Common myeloid progenitor, CD34-positive (primary cell): ENCODE data around the gene HDDC3.

Experiments
- CTCF ChIA-PET: fragments of 350-600 bp; sonication (Branson Sonifier 250); formaldehyde crosslinking; loops from one replicate; lab custom pipeline; 2021; ENCODE audit warnings: antibody characterized with exemption; lab: Charles Lee
- POLR2A ChIA-PET: fragments of 350-600 bp; sonication (Branson Sonifier 250); formaldehyde crosslinking; loops from one replicate; lab custom pipeline; 2021; ENCODE audit warnings: antibody characterized with exemption; lab: Charles Lee
- DNase-seq, 3 donors: peaks; one replicate each; pipeline versions ENCODE4 v3.0.0 to v3.0.0-alpha.2; 2013
- H3K27ac ChIP-seq, 2 experiments: 1 replicate in 1 of 2; 2 replicates in 1 of 2; pipeline ENCODE4 v1.7.0; 2013; ENCODE audit warnings: inconsistent platforms in 2 of 2, low read length in 2 of 2, mild to moderate bottlenecking in 2 of 2, low read depth in 1 of 2, moderate library complexity in 1 of 2; ENCODE audit not compliant: severe bottlenecking in 2 of 2, insufficient read depth in 1 of 2, poor library complexity in 1 of 2
- H3K27me3 ChIP-seq, 5 experiments: replicated peaks in 2 of 5; 1 replicate in 3 of 5; 2 replicates in 2 of 5; pipeline versions ENCODE4 v1.6.1 to v1.7.0; 2013; ENCODE audit warnings: low read length in 4 of 5, mild to moderate bottlenecking in 2 of 5, moderate library complexity in 2 of 5, inconsistent platforms in 1 of 5; ENCODE audit not compliant: insufficient read depth in 5 of 5, control insufficient read depth in 4 of 5
- H3K36me3 ChIP-seq, 4 experiments: 1 replicate in 2 of 4; 2 replicates in 2 of 4; pipeline versions ENCODE4 v1.6.1 to v1.7.0; 2013; ENCODE audit warnings: low read length in 3 of 4, control low read depth in 1 of 4, mild to moderate bottlenecking in 1 of 4; ENCODE audit not compliant: control insufficient read depth in 4 of 4, insufficient read depth in 4 of 4
- H3K4me1 ChIP-seq, 4 experiments: 1 replicate in 3 of 4; 2 replicates in 1 of 4; pipeline versions ENCODE4 v1.6.1 to v1.7.1; 2013; ENCODE audit warnings: low read length in 3 of 4, mild to moderate bottlenecking in 3 of 4, control low read depth in 1 of 4, inconsistent platforms in 1 of 4, moderate library complexity in 1 of 4; ENCODE audit not compliant: control insufficient read depth in 4 of 4, insufficient read depth in 4 of 4; ENCODE audit errors: control extremely low read depth in 1 of 4
- H3K4me3 ChIP-seq, 7 experiments: 1 replicate in 4 of 7; 2 replicates in 3 of 7; pipeline versions ENCODE4 v1.5.1 to v1.7.0; 2013; ENCODE audit warnings: mild to moderate bottlenecking in 7 of 7, low read length in 6 of 7, moderate library complexity in 6 of 7, inconsistent platforms in 2 of 7, low read depth in 2 of 7, control low read depth in 1 of 7; ENCODE audit not compliant: insufficient read depth in 4 of 7, control insufficient read depth in 1 of 7; ENCODE audit errors: extremely low read depth in 1 of 7
- H3K9me3 ChIP-seq, 5 experiments: 1 replicate in 4 of 5; 2 replicates in 1 of 5; pipeline versions ENCODE4 v1.6.1 to v1.7.1; 2013; ENCODE audit warnings: low read length in 4 of 5, mild to moderate bottlenecking in 2 of 5, inconsistent platforms in 1 of 5, low read depth in 1 of 5, moderate library complexity in 1 of 5; ENCODE audit not compliant: control insufficient read depth in 4 of 5, insufficient read depth in 2 of 5; ENCODE audit errors: control extremely low read depth in 1 of 5
- WGBS: methylation state at CpG from one replicate; pipeline ENCODE4 v1.1.5; 2013; ENCODE audit not compliant: insufficient coverage; 5-methylcytosine and 5-hydroxymethylcytosine counted together

Gene HDDC3

DNA sequence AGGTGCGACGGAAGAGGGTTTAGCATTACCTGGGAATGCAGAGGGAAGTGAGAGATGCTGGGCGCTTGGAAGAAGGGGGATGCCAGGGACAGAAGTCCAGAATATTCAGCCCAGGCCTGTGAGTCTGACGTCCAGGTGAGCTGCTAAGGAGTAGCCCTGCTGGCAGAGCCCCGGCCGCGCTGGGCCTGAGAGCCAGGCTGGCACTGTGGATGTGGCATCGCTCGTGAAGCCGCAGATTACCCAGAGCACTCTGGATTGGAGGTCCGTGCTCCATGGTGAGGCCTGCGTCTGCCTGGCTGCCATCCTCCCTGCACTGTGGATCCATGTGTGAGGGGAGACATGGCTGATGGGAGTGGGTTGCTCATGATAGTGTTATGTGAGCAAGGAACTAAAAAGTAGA lies 14.8 kb downstream of the HDDC3 start:
- Histone ChIP-seq H3K36me3 (peaks cover 19 to 85% (median 67%) of the 10 kb centered on the region in 4 experiments), H3K9me3 (no peaks in the 10 kb centered on the region), H3K4me1 (peaks cover 11 to 40% (median 33%) of the 10 kb centered on the region in 4 experiments), H3K27ac (no peak overlapping the region), H3K4me3 (no peak overlapping the region), H3K27me3 (no peaks in the 10 kb centered on the region)
- ChIA-PET POLR2A (interaction anchor here (0.7 kb wide), 1 partner anchor 12 kb away, joined by 3 read pairs; no protein-coding TSS in a partner anchor), CTCF (interaction anchor here (1.4 to 11.0 kb wide), 4 partner anchors 12 to 17 kb away, joined by 5 to 96 read pairs (median 12); partner anchors contain the start of genes HDDC3 and MAN2A2)
- no peak for DNase-seq
- 95% methylated on average over 12 of the region's 12 CpGs for WGBS

DNA sequence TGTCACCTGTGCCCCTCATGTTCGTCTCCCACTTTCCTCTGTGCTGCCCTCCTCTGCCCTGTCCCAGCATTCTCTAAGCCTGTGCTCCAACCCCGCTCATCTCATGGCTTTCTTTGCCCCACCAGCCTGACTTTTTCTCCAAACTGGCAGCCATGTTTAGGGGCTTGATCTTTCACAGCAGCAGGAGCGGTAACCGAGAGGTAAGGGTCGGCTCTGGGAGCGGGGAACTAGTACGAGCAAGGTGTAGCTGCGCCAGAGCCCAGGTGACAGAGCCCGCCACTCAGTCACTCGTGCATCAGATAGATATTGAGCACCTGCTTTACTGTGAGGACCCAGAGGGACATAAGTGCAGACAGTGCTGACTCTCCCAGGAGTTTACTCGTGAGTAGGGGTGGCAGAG lies 15.9 kb downstream of the HDDC3 start:
- H3K36me3 ChIP-seq = peaks cover 23 to 93% (median 72%) of the 10 kb centered on the region in 4 experiments
- POLR2A ChIA-PET = interaction anchor here (1.1 to 1.5 kb wide), 3 partner anchors 10 to 15 kb away, joined by 4 to 5 read pairs (median 5); partner anchors contain the start of gene MAN2A2
- CTCF ChIA-PET = interaction anchor here (1.3 to 11.0 kb wide), 3 partner anchors 15 to 19 kb away, joined by 4 to 96 read pairs (median 46); partner anchors contain the start of genes HDDC3, MAN2A2 and UNC45A
- H3K4me1 ChIP-seq = peaks cover 11 to 40% (median 33%) of the 10 kb centered on the region in 4 experiments
- H3K9me3 ChIP-seq = no peaks in the 10 kb centered on the region
- no peak for DNase-seq
- peak overlapping the region; percentile 80 to 85 for H3K27ac ChIP-seq
- no peaks in the 10 kb centered on the region for H3K27me3 ChIP-seq
- H3K4me3 ChIP-seq = peak overlapping the region in 6 of 7 experiments; percentile 20 to 68 (median 56)
- 41% methylated on average over 11 of the region's 11 CpGs for WGBS

DNA sequence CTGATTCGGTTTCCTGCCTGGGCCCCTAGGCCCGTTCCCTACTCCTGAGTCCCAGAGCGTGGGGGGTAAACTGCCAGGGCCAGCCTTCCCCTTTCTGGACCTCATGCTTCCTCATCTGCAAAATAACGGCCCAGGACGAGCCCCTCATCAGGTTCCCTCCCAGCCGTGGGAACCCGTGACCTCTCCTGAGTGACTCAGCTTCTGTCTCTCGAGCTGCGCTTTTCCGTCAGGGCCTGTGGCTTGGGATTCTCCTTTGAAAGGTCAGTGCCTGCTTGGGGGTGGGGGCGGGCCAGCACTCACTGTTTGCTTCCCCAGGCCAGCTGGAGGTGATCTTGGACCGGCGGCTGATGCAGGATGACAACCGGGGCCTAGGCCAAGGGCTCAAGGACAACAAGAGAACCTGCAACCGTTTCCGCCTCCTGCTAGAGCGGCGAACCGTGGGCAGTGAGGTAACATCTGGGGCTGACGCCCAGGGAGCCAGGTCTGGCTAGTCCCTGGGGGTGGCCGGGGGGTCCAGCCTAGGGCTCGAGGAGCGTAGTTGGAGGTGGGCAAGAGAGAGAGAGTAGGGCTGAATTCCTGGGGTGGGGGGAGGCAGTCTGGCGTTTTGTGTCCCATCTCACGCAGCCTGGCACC lies 16.4 kb downstream of the HDDC3 start:
- peak overlapping the region in 5 of 7 experiments; percentile 44 to 68 (median 61) for H3K4me3 ChIP-seq
- H3K9me3 ChIP-seq = no peaks in the 10 kb centered on the region
- WGBS = 4% methylated on average over 22 of the region's 25 CpGs
- no peaks in the 10 kb centered on the region for H3K27me3 ChIP-seq
- ChIA-PET CTCF (interaction anchor here (1.3 to 11.0 kb wide), 3 partner anchors 15 to 19 kb away, joined by 4 to 96 read pairs (median 46); partner anchors contain the start of genes HDDC3, MAN2A2 and UNC45A), POLR2A (interaction anchor here (0.9 to 1.5 kb wide), 4 partner anchors 10 to 16 kb away, joined by 3 to 5 read pairs (median 4); partner anchors contain the start of gene MAN2A2)
- peaks cover 11 to 40% (median 33%) of the 10 kb centered on the region in 4 experiments for H3K4me1 ChIP-seq
- DNase-seq = peak; percentile 81 to 93 (median 91)
- peaks cover 23 to 93% (median 71%) of the 10 kb centered on the region in 4 experiments for H3K36me3 ChIP-seq
- H3K27ac ChIP-seq = peak overlapping the region; percentile 80 to 85

DNA sequence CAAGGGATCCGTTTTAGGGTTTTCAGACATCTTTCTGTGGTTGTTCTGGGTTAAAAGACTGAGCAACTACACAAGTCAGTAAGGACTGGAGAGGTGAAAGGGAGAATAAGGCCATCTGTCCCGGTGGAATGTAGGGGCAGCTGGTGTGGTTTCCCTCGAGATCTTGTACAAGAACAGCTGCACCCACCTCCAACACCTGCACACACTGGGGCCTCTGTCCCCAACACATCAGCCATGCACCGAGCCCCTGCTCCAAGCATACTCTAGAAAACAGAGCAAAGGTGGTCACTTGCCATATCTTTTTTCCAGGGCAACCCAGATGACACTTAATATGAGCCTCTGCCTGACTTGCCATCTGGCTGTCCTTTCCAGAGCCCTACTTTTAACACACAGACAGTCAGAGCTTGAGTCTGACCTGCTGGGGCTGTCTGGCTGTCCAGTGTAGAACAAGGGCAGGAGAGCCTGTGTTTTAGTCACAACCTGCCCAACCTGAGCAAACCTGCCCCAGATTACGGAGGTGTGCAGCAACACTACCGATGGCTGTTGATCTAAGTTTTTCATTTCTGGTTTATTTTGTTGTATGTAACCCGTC lies 17.0 kb downstream of the HDDC3 start:
- CTCF ChIA-PET = interaction anchor here (1.3 to 11.0 kb wide), 3 partner anchors 14 to 20 kb away, joined by 4 to 96 read pairs (median 46); partner anchors contain the start of genes HDDC3, MAN2A2 and UNC45A
- POLR2A ChIA-PET = interaction anchor here (0.9 to 1.5 kb wide), 4 partner anchors 9 to 16 kb away, joined by 3 to 5 read pairs (median 4); partner anchors contain the start of gene MAN2A2

DNA sequence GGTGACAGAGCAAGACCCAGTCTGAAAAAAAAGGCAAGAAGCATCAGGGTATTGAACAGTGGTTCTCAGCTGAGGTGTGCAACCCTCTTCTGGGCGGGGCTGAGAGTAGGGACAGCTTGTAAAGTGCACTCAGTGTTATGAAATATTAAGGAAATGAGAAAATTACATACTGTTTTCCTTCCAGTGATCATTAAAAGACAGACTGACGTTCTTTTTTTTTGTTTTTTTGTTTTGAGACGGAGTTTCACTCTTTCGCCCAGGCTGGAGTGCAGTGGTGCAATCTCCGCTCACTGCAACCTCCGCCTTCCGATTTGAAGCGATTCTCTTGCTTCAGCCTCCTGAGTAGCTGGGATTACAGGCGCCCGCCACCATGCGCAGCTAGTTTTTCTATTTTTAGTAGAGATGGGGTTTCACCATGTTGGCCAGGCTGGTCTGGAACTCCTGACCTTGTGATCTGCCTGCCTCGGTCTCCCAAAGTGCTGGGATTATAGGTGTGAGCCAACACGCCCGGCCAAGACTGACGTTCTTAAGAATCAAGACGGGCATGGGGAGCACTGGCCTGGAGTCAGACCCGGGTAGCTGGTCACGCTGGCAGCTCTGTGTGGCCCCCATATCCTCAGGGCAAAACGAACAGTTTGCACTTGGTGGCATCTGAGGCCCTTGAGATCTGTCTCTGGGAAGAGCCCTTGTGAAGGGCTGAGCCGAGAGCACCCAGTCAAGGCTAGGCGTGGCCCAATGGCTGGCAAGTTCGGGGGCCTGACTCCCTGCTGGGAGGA lies 17.9 kb downstream of the HDDC3 start:
- Histone ChIP-seq H3K27me3 (no peaks in the 10 kb centered on the region), H3K36me3 (peaks cover 13 to 91% (median 69%) of the 10 kb centered on the region in 4 experiments), H3K27ac (peak overlapping the region; percentile 80 to 85), H3K4me1 (peaks cover 11 to 40% (median 33%) of the 10 kb centered on the region in 4 experiments), H3K4me3 (no peak overlapping the region), H3K9me3 (no peaks in the 10 kb centered on the region)
- 91% methylated on average over 15 of the region's 22 CpGs for WGBS
- POLR2A ChIA-PET = no interaction called here
- DNase-seq = no peak
- CTCF ChIA-PET = interaction anchor here (0.8 to 11.0 kb wide), 4 partner anchors 11 to 20 kb away, joined by 3 to 96 read pairs (median 26); partner anchors contain the start of genes HDDC3, MAN2A2 and UNC45A

More for the DNA sequence above, 17.0 kb downstream of the HDDC3 start:
- Histone ChIP-seq H3K4me1 (peaks cover 11 to 40% (median 33%) of the 10 kb centered on the region in 4 experiments), H3K27ac (peak overlapping the region; percentile 80 to 85), H3K4me3 (peak overlapping the region in 5 of 7 experiments; percentile 10 to 68 (median 44)), H3K9me3 (no peaks in the 10 kb centered on the region), H3K36me3 (peaks cover 19 to 93% (median 71%) of the 10 kb centered on the region in 4 experiments), H3K27me3 (no peaks in the 10 kb centered on the region)
- 24% methylated on average over 6 of the region's 7 CpGs for WGBS
- DNase-seq = peak in 2 of 3 donors; percentile 36 to 47

DNA sequence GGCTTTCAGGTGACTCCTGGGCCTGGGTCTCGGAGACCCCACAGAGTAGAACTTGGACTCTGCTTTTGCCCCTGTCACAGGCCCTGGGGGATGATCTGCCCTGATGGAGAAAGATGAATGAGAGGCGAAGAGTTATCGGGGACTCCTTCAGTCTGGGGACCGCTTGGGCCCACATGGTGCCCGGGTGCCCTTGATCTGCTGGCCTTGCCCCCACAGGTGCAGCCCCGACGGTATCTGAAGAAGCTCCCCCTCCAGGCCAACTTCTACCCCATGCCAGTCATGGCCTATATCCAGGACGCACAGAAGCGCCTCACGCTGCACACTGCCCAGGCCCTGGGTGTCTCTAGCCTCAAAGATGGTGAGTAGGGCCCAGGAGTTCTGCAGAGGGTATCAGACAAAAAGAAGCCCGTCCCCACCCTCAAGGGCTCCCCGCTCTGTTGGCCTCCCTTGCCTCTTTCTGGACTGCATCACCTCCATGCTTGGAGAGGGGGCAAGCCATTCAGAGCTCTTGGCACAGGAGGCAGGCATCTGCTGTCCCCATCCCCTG lies 18.9 kb downstream of the HDDC3 start:
- Histone ChIP-seq H3K27ac (no peak overlapping the region), H3K4me3 (no peak overlapping the region), H3K36me3 (peaks cover 11 to 90% (median 66%) of the 10 kb centered on the region in 4 experiments), H3K9me3 (no peaks in the 10 kb centered on the region), H3K27me3 (no peaks in the 10 kb centered on the region), H3K4me1 (peaks cover 11 to 40% (median 33%) of the 10 kb centered on the region in 4 experiments)
- ChIA-PET CTCF (interaction anchor here (0.7 to 11.0 kb wide), 5 partner anchors 12 to 28 kb away, joined by 3 to 96 read pairs (median 5); partner anchors contain the start of genes HDDC3, MAN2A2 and UNC45A), POLR2A (no interaction called here)
- WGBS = 98% methylated on average over 12 of the region's 12 CpGs
- DNase-seq = no peak
